ENCODE data around the gene TNS2.

The TNS2 gene

DNA sequence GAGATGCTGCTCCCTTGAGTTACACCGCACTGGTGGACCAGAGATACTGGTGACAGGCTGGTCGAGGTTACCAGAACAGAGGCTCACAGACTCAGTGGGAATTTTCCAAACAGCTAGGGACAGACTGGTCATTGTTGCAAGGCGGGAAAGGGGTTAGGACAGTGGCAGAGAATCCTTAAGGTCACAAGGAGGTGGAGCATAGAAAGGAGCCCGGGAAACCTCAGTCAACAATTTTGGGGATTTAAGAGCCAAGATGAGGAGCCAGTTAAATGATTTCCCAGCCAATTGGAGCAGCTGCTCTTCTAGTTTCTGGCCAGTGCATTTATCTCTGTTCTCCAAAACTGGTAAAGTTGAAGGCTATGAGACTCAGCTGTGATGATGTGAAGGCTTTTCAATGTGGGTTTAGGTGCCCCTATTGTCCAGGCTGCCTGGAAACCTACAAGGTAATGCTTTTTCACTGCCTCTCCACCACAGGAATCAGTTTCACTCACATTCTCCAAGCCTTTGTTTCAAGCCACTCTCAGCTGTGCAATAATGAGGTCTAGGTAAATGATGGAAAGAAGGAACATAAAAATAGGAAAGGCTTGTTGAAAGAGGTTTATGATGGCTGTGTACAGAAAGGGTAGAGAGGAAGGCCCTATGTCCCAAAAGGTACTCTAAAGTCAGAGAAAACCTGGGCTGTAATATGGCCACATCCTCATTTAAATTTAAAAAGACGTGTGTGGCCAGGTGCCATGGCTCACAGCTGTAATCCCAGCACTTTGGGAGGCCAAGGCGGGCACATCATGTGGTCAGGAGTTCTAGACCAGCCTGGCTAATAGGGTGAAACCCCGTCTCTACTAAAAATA lies 7.0 kb upstream of the TNS2 start:
- no peak for DNase-seq (ENCODE audit: low read depth, low spot score)

DNA sequence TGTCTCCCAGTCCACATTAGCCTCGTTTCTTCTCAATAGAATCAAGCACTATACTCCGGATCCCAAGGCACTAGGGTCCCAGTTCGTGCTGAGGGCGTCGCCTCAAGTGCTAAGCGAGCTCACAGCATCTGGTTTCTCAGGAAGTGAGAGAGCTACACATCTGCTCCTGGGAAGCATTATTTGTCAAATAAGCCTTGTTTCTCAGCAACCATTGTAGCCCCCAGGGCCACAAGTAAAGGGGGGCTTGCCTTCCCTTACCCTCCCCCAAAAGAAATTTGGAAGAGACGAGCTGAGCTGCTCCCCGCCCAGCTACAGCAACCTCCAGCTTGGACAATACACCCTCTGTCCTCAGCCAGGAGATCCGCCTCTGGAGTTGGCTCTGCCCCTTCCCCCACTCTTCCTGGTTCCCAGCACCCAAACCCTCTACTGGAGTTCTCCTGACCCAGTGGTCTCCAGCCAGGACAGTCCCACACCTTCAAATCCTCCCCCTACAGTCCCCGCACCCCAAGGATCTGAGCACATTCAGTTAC lies 5.7 kb upstream of the TNS2 start:
- DNase-seq (ENCODE audit: low read depth, low spot score) = no peak

DNA sequence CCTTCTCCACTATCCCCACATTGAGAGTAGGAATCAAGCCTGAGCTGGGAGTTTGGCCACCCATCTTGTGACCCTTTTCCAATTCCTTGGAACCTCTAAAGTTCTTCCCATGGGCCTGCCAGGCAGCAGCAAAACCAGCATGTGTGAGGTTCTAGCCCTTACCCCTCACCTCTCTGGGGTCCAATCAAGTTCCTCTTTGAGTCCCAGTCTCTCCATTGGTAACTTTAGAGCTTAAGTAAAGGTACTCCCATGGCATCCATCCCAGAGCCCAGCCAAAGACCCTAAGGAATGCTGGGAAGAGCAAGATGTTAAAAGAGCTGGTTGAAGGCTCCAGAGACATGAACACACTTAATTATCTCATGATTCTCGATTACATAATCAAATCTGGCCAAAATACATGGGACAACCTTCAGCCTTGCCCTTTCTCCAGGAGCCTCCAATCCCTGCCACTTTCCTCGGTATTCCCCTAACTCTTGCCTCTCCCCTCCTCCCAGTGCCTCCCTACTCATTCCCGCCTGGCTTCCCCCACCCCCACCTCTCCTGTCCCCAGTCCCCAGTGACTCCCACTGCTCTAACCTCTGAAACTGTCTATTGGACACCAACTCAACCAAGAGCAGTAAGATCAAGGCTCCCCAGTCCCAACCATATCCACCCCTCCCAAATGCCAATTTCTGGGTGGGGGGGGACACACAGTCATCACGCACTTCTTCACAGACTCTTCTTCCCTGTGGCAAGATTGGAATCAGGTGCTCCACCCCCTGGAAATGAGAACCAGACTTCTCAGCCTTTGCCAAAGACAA lies 4.8 kb upstream of the TNS2 start:
- DNase-seq (ENCODE audit: low read depth, low spot score) = no peak

DNA sequence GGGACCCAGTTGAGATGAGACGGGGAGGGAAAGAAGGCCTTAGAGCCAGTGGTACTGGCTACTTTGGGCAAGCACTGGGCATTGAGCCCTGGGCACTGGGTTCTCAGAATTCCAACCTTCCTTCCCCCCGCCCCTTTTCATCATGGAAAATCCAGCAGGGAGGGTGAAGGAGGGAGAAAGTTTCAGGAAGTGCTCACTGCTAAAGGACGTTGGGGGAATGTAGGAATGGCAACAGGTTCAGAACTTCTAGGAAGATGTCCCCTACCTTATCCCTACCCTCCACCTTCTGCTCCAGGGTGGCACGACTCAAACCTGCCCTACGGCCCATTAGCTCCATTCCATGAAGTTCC lies 4.2 kb upstream of the TNS2 start:
- DNase-seq (ENCODE audit: low read depth, low spot score) = no peak

DNA sequence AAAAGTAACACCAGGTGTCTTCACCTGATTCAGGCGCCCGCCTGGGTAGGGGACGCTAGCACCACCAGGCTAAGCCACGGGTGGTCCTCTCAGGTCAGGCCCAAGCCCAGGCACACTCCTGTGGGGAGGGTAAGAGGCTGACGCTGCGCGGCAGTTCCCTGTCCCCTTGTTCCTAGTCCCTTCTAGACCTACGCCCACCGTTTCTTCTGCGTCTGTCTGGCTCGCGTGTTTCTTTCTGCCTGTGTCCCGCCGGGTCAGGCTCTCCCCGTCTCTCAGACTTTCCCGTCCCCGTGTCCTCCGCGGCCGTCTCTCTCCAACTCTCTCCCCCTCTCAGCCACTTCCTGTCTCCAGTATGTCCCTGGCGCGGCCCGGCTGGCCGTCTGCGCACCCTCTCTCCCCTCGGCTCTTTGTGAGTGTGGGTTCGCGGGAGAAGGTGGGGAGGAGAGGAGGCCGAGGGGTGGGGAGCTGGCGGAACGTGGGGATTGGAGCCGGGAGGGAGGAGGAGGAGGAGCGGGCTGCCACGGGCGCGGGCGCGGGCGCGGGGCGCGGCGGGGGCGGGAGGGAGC lies 3.1 kb upstream of the TNS2 start:
- DNase-seq (ENCODE audit: low read depth, low spot score) = peak; percentile 64

DNA sequence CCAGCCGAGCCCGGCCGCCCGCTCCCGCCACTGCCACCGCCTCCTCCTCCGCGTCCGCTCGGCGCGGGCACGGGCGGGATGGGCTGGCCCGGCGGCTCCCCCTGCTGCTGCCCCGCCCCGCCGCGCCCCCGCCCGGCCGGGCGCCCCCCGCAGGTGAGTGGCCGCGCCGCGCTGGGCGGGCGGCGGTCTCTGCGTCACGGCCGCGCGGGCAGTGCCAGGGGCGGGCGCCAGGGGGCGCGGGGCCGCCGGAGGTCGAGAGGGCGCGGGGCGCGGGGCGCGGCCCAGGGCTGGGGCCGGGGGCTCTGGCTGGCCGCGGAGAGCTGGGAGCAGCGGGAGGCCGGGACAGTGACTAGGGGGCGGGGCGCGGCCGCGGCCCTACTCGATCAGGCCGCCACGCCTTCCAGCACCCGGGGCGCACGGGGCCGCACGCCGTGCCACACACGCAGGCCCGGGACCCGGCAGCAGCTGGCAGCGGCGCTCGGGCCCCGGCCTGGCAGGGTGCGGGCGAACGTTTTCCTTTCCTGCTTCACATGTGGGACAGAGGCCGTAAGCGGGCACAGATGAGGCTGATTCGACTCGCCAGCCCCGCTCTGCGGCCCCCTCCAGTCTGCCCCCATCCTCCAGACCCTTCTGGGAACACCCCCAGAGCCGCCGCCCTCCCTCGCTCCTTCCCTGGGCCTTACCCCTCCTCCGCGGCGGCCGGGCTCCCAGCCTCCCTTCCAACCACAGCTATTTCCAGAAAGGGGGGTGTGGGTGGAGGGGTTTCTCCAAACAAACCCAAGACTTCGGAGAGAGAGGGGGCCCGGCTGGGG lies 2.4 kb upstream of the TNS2 start:
- peak; percentile 52 for DNase-seq (ENCODE audit: low read depth, low spot score)

DNA sequence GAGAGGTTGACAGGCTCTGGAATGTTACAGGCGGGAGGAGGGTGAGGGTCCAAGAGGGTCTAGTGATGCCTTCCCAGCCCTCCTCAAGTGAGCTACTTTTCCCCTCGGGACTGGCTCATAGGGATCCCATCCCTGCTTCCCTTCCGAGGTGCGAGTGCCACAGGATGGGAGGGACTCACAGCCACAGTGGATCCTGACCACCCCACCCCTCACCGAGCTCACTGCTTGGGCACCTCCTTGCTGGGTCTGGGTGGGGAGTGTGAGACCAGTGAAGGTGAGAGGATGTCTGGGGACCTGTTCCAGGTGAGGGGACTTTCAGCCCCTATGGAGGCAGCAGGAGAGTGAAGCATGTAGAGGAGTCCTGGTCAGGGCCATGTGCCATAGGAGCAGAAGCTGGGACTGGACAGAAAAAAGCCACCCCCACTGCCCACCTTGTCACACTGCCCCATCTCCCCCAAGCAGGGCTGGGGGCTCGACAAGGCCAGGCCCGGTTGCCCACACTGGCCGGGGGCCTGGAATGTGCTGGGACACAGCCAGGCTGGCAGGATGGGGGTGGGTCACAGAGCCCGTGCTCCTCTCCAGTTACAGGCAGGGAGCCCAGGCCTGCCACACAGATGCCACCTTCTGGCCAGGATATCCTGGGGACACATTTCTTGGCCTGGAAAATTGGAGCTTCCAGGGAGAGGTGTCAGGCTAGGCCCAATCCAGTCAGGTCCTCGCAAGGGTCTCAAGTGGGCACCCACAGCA lies 1.7 kb upstream of the TNS2 start:
- peak; percentile 65 for DNase-seq (ENCODE audit: low read depth, low spot score)

DNA sequence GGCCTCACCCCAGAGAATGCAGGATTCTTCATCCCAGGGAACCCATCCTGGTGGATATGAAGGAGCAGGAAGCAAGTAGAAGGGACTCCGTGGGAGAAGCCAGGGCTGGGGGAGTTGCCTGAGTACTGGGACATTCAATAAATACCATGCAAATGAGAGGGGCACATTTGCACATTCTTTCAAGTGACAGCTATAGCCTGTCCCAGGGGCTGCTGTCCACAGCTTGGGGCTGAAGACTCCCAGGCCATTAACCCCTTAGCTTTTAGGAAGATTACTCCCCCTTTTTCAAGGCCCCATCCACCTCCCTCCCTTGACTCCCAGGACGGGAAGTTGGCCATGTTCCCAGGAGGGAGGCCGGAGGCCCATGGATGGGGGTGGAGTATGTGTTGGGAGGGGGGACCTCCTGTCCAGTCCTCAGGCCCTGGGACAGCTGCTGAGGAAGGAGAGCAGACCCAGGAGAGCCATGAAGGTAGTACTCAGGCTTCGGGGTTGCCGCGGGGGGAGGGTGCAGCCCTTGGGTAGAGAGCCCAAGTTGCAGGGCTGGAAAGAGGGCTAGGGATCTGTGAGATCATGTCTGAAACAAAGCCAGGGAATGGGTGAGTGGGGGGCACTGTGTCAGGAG lies 974 bp upstream of the TNS2 start:
- DNase-seq (ENCODE audit: low read depth, low spot score) = peak; percentile 83

DNA sequence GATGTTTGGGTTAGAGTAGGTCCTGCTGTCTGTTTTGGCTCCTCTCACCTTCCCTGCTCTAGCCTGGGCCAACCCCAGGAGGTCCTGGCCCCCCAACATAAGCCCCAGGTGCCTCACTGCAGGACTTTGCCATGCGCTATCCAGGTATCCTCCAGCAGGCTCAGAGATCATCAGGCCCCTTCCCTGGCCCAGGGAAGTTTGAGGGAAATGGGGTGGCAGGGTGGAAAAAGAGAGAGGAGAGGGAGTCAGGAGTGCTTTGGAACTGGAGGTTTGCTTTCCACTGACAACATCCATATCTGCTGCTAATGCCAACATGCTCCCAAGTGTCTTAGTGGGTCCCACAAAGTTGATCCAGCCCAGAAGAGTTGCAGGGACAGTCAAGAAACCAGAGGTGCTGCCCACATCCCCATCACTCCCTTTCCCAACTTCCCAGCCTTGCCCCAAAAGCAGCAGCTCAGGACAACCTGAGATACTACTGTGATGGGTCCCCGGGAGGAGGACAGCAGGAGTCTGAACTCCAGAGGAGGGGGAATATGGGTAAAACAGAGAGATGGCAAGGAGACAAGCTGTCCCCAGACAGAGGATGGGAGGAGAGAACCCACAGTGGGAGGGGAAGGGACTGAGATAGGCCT lies 677 bp downstream of the TNS2 start:
- DNase-seq (ENCODE audit: low read depth, low spot score) = no peak

DNA sequence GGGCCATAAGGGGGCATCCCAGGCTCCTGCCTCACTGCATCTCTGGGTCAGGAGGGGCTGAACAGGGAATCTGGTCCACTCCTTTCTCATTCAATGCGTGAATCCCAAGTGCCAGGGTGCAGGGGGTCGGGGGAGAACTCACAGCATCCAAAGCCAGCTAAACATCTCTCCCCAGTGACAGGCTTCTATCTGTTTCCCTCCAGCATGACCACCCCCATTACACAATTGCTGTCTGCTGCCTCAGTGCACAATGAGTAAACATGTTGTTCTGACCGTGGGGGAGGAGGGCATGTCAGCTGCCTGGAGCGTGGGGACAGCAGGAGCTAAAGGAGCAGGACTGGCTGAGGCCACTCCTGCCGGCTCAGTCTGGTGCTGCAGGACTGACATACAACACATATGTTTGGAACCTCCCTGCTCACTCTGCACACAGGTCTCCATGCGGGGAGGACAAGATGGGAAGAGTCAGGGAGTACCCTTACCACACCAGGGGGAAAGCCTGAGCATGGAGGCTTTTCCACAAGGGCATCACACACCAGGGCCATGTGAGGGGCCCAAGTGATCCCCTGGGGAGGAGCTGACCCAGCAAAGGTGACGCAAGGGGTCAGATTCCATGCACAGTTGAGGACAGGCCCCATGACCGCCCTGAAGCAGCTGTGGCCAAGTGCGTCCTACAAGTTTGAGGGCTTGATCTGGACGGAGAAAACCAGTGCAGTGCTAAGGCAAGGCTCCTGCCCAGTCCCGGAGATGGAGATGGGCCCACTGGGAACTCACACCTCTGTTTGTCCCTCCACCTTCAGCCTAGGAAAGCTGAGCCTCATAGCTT lies 1.4 kb downstream of the TNS2 start:
- peak; percentile 48 for DNase-seq (ENCODE audit: low read depth, low spot score)

DNA sequence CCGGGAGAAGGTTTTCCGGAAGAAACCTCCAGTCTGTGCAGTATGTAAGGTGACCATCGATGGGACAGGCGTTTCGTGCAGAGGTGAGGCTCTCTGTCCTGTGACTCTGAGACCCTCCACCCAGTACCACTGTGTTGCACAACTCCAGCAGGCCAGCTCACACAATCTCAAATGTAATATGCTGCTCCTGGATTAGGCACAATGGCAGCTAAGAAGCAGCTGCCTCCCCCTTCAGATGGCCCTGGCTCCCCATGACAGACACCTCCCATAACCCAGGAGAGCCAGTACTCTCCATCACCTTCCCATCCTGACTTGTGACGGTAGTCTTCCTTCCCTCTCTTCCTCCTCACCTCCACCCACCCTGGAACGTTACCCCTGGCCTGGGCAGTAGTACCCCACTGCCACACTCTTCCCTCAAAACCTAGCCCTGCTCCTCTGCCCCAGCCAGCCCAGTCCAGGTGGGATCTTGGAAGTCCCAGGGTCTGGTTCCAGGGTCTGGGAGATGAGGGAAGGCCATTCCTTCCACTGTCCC lies 2.1 kb downstream of the TNS2 start:
- no peak for DNase-seq (ENCODE audit: low read depth, low spot score)

DNA sequence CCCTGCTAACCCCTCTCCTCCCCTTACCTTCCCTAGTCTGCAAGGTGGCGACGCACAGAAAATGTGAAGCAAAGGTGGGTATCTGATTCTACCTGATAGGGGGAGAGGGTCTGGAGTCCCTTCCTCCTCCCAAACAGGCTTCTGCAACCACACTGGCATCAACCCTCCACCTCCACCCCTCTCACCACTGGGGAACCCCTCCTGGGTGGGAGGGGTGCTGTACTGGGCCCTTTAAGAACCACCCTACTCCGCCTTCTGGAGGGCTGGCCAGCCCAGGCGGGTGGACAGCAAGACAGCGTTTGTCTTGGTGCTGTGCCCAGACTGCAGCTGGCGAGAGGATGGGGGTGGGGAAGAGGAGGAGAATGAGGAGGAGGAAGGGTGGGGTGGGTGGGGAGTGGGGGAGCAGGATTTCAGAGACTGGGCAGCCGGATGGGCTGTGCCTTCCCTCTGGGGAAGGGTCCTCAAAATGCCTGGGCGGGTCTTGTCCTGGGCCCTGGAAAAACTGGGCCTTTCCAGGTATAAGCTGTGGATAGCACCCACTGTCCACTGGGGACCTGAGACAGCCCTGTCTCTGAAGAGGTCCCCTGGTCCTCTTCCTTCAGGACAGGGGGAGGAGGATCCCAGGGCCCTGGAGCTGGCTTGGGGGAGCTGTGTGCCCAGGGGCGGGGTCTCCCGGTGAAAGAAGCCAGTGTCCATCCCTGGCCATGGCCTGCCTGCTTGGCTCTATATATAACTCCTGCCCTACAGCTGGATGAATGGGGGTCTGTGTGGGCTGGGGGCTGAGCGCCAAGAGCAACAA lies 2.8 kb downstream of the TNS2 start:
- no peak for DNase-seq (ENCODE audit: low read depth, low spot score)

DNA sequence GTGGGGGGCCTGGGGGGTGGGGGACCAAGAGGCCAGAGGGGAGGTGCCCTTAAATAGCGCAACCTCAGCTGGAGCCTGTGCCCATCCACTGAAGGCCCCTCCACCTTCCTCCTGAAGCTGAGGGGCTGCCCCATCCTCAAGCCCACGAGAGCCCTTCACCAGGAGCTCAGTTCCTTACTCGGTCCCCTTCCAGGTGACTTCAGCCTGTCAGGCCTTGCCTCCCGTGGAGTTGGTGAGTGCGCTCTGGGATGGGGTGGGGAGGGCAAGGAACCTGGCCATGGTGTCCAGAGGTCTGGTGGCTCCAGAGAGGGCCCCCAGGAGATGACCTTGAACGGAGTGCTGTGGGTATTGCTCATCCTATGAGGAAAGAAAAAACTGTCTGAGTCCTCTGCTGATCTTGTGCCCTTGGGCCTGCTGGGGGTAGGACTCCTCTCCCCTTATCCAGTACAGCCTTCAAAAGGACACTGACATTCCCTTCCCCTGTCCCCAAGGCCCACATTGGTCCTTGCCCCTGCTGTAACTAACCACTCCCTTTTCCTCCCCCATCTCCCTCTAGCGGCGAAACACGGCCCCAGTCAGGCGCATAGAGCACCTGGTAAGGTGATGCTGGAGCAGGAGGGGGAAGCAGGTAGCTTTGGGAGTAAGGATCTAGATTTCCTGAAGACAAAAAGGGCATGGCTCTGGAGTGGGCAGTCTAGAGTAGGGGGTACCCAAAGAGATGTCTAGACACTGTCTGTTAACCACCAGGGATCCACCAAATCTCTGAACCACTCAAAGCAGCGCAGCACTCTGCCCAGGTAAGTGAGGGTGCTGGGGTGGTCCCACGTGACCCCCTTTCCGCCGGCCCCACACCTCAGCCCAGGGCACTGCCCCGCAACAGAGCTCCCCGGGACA lies 3.6 kb downstream of the TNS2 start:
- DNase-seq (ENCODE audit: low read depth, low spot score) = peak; percentile 88

DNA sequence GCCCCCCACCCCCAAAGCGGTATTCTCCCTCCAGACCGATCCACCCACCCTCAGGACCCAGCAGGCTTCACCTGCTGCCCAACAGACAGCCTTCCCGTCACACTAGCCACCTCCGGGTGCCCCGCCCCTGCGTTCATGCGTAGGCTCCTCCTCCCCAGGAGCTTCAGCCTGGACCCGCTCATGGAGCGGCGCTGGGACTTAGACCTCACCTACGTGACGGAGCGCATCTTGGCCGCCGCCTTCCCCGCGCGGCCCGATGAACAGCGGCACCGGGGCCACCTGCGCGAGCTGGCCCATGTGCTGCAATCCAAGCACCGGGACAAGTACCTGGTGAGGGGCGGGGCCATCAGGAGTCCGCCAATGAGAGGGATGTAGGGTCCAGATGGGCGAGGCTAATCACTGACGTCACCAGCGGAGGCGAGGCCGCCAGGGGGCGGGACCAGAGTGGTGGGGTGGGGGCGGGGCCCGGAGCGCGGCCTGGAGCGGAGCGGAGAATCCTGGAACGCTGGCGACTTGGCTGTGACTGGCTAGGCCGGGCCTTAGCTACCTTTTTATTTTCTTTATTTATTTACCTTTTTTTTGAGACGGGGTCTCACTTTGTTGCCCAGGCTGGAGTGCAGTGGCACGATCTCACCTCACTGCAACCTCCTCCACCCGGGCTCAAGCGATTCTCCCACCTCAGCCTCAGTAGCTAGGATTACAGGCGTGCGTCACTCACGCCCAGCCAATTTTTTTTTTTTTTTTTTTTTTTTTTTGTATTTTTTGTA lies 4.4 kb downstream of the TNS2 start:
- DNase-seq (ENCODE audit: low read depth, low spot score) = peak; percentile 97

DNA sequence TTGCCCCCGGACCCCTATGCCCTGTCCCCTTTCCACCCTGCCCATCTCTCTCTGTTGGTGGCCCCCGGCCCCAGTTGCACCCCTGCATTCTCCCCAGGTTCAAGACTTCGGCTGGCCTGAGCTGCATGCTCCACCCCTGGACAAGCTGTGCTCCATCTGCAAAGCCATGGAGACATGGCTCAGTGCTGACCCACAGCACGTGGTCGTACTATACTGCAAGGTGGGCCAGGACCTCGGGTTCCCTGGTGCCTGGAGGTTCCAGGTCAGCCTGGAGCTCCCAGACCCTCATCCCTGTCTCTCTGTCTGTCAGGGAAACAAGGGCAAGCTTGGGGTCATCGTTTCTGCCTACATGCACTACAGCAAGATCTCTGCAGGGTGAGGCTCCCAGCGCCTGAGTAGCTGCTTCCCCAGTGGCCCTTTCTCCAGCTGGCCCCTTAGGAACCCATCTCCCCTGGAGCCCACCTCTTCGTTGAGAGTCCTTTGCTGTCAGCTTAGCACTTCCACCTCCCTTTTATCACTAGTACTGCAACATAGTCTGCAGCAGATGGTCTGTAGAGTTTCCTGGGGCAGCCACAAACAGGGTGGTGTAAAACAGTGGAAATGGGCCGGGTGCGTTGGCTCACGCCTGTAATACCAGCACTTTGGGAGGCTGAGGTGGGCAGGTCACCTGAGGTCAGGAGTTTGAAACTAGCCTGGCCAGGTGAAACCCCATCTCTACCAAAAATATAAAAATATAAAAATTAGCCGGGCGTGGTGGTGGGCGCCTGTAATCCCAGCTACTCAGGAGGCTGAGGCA lies 5.8 kb downstream of the TNS2 start:
- DNase-seq (ENCODE audit: low read depth, low spot score) = no peak

Measured in ELF-1 (cell line).